ENCODE measurements around the gene SYS1. TPM values are rescaled to one million over a fixed set of nuclear protein-coding genes. Genes with fewer than 3 reads are reported as not detected.

The SYS1 gene
- total RNA-seq, 1 experiment from 2014 or later, result 29.1 TPM

DNA sequence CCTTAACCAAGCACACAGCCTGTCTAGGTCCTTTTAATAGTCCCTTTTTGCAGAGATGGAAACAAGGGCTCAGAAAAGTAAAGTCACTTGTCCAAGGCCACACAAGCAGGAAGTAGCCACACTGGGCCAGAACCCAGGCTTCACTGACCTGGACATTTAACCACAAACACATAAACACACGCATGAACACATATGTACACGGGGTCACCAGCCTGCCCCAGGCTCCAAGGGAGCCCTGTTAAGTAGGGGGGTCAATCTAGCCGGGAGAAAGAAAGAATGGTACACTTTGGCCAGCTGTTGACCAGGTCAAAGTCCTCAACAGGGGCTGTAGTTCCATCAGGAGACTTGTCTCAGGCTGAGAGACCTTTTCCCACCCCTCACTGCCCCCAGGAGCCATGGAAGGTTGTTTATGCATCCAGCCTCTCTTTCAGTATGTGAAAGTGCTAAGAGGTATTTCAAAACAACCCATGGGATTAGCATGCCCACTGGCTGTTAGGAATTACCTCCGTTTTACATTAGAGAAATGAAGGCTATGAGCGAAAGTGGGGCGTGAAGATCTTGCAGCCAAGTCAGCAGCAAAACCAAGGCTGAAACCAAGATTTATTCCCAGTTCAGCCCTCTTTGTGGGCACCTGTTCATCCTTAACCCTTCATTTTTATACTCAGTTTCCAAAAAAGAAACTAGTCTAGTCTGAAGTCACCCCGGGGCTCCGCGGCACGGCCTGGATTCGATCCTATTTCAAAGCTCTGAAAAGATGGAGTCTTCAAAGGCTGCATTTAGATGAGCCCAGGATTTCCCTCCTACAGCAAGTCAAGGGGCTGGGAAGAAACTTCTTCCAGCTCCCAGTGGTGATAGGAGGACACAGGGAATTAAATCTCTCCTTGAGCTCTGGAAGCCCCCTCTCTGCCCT, 24.6 kb upstream of the SYS1 start:
- TF ChIP-seq POLR2AphosphoS5 (IDR thresholded peaks at IDR 0.05; ENCODE audit: low read depth, low read length) (no peak), SIN3A (IDR thresholded peaks at IDR 0.05; ENCODE audit: borderline replicate concordance, insufficient read depth, low read depth, low read length) (no peak), TCF7L2 (IDR thresholded peaks at IDR 0.05; ENCODE audit: low read depth, low read length) (no peak)
- TF ChIP-seq, protein P1, sequence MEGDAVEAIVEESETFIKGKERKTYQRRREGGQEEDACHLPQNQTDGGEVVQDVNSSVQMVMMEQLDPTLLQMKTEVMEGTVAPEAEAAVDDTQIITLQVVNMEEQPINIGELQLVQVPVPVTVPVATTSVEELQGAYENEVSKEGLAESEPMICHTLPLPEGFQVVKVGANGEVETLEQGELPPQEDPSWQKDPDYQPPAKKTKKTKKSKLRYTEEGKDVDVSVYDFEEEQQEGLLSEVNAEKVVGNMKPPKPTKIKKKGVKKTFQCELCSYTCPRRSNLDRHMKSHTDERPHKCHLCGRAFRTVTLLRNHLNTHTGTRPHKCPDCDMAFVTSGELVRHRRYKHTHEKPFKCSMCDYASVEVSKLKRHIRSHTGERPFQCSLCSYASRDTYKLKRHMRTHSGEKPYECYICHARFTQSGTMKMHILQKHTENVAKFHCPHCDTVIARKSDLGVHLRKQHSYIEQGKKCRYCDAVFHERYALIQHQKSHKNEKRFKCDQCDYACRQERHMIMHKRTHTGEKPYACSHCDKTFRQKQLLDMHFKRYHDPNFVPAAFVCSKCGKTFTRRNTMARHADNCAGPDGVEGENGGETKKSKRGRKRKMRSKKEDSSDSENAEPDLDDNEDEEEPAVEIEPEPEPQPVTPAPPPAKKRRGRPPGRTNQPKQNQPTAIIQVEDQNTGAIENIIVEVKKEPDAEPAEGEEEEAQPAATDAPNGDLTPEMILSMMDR (IDR thresholded peaks at IDR 0.05), result no peak
- TF ChIP-seq, protein P2, sequence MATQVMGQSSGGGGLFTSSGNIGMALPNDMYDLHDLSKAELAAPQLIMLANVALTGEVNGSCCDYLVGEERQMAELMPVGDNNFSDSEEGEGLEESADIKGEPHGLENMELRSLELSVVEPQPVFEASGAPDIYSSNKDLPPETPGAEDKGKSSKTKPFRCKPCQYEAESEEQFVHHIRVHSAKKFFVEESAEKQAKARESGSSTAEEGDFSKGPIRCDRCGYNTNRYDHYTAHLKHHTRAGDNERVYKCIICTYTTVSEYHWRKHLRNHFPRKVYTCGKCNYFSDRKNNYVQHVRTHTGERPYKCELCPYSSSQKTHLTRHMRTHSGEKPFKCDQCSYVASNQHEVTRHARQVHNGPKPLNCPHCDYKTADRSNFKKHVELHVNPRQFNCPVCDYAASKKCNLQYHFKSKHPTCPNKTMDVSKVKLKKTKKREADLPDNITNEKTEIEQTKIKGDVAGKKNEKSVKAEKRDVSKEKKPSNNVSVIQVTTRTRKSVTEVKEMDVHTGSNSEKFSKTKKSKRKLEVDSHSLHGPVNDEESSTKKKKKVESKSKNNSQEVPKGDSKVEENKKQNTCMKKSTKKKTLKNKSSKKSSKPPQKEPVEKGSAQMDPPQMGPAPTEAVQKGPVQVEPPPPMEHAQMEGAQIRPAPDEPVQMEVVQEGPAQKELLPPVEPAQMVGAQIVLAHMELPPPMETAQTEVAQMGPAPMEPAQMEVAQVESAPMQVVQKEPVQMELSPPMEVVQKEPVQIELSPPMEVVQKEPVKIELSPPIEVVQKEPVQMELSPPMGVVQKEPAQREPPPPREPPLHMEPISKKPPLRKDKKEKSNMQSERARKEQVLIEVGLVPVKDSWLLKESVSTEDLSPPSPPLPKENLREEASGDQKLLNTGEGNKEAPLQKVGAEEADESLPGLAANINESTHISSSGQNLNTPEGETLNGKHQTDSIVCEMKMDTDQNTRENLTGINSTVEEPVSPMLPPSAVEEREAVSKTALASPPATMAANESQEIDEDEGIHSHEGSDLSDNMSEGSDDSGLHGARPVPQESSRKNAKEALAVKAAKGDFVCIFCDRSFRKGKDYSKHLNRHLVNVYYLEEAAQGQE (IDR thresholded peaks at IDR 0.05; ENCODE audit: insufficient read depth in 1 of 2, low read depth in 2 of 2, low read length in 1 of 2), result no peak
- CTCF ChIA-PET, result interaction anchor here (1.5 kb wide), 1 partner anchor 15 kb away, joined by 4 read pairs; no protein-coding TSS in a partner anchor
- in situ Hi-C loops (cut with HindIII; ENCODE audit: low pct_unique_long_range_greater_than_20kb, low sequenced_read_pairs) (no loop called here), intact Hi-C loops (cut with micrococcal nuclease; ENCODE audit: unreplicated experiment) (no loop called here)
- H3K27me3 ChIP-seq (ENCODE audit: control insufficient read depth, insufficient read depth, low read length), result no peaks in the 10 kb centered on the region
- peaks cover 79% of the 10 kb centered on the region for H3K4me1 ChIP-seq (ENCODE audit: control insufficient read depth, insufficient read depth, low read length)
- DNase-seq (ENCODE audit: low read depth, low spot score) (no peak), ATAC-seq (no peak)
- H3K4me3 ChIP-seq (ENCODE audit: low read depth in 2 of 2, low read length in 2 of 2), result peak overlapping the region in 1 of 2 experiments; percentile 25; a peak in 1 of 4 replicates
- POLR2A ChIA-PET, result no interaction called here
- no TSS peak for BruUV-seq (replicated peaks)
- H3K9me3 ChIP-seq (ENCODE audit: control insufficient read depth, insufficient read depth, low read depth, low read length), result no peaks in the 10 kb centered on the region
- H3K27ac ChIP-seq (ENCODE audit: low read length), result peak overlapping the region; percentile 88
- no peaks in the 10 kb centered on the region; the same call in 1 of the 2 replicates for H3K36me3 ChIP-seq (ENCODE audit: control insufficient read depth, insufficient read depth, low read length)

DNA sequence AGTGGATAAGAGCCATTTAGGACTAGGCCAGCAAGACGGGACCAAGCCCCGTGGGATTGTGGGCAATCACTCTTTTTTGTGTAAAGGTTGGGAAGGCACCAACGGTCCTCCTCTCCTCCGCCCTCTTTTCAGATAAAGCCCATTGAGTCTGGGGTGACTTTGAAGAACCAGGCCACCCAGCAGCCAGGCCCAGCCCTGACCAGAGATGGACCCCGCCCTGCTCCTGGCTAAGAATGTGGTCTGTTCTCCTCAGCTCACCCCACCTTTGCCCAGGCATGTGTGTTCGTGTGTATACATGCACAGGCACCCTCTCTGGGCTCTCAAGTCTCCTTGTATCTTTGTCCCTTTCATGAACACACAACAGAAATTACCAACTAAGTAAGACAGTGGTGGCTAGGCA, 23.9 kb upstream of the SYS1 start:
- Histone ChIP-seq H3K4me3 (ENCODE audit: low read depth in 2 of 2, low read length in 2 of 2) (no peak overlapping the region), H3K27me3 (ENCODE audit: control insufficient read depth, insufficient read depth, low read length) (no peaks in the 10 kb centered on the region), H3K27ac (ENCODE audit: low read length) (peak overlapping the region; percentile 88), H3K4me1 (ENCODE audit: control insufficient read depth, insufficient read depth, low read length) (peaks cover 86% of the 10 kb centered on the region), H3K9me3 (ENCODE audit: control insufficient read depth, insufficient read depth, low read depth, low read length) (no peaks in the 10 kb centered on the region), H3K36me3 (ENCODE audit: control insufficient read depth, insufficient read depth, low read length) (no peaks in the 10 kb centered on the region)
- BruUV-seq (replicated peaks), result no TSS peak
- ChIA-PET POLR2A (no interaction called here), CTCF (no interaction called here)
- intact Hi-C loops (cut with micrococcal nuclease; ENCODE audit: unreplicated experiment) (no loop called here), in situ Hi-C loops (cut with HindIII; ENCODE audit: low pct_unique_long_range_greater_than_20kb, low sequenced_read_pairs) (no loop called here)
- ATAC-seq, result no peak
- DNase-seq (ENCODE audit: low read depth, low spot score), result no peak
- TF ChIP-seq, protein P2 (IDR thresholded peaks at IDR 0.05; ENCODE audit: insufficient read depth in 1 of 2, low read depth in 2 of 2, low read length in 1 of 2), result no peak
- TF ChIP-seq, protein P1 (IDR thresholded peaks at IDR 0.05), result no peak
- TF ChIP-seq SIN3A (IDR thresholded peaks at IDR 0.05; ENCODE audit: borderline replicate concordance, insufficient read depth, low read depth, low read length) (no peak), POLR2AphosphoS5 (IDR thresholded peaks at IDR 0.05; ENCODE audit: low read depth, low read length) (no peak), TCF7L2 (IDR thresholded peaks at IDR 0.05; ENCODE audit: low read depth, low read length) (no peak)
